Measurements from ENCODE around the gene ARAP3.
A peak's percentile ranks its signal among the peaks of the same experiment; 100 is the strongest.

DNA sequence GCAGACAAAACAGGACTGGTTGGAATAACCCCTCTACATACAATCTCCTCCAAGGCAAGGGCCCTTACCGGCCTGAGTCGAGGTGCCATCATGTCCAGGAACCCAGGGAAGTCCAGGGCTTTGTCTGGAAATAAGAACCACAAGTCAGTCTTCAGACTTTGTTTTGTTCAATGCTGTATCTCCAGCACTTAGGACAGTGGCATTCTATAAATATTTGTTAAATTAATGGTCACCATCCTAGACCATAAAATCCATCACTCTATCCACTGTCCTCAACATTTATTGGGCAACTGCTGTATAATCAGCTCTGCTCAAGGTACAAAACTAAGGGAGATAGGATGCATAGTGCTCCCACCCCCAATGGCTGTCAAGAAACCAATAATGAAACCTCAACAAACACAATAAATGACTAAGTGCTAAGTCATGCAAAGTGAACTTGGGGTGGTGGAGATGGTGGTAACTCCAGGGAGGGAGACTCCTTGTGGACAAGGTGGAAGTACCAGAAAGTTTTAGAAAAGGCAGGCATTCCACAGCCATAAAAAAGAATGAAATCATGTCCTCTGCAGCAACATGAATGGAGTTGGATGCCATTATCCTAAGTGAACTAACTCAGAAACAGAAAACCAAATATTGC lies 40.3 kb downstream of the ARAP3 start:
- TF ChIP-seq, protein P1, sequence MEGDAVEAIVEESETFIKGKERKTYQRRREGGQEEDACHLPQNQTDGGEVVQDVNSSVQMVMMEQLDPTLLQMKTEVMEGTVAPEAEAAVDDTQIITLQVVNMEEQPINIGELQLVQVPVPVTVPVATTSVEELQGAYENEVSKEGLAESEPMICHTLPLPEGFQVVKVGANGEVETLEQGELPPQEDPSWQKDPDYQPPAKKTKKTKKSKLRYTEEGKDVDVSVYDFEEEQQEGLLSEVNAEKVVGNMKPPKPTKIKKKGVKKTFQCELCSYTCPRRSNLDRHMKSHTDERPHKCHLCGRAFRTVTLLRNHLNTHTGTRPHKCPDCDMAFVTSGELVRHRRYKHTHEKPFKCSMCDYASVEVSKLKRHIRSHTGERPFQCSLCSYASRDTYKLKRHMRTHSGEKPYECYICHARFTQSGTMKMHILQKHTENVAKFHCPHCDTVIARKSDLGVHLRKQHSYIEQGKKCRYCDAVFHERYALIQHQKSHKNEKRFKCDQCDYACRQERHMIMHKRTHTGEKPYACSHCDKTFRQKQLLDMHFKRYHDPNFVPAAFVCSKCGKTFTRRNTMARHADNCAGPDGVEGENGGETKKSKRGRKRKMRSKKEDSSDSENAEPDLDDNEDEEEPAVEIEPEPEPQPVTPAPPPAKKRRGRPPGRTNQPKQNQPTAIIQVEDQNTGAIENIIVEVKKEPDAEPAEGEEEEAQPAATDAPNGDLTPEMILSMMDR (IDR thresholded peaks at IDR 0.05; ENCODE audit: borderline replicate concordance, extremely low read depth, low read length, poor library complexity, severe bottlenecking), result peak; percentile 7
- TF ChIP-seq EZH2 (IDR thresholded peaks at IDR 0.05; ENCODE audit: borderline replicate concordance, low read depth, low read length, severe bottlenecking), result no peak

All from DND-41 (cell line).